Peyer's patch (tissue), 4 donors: Measurements from ENCODE around the gene NEK7.

Experiments
- CTCF ChIP-seq, 6 experiments: fragments of 450-650 bp in 4 of 6; fragments of 200-600 bp in 2 of 6; sonication (generic) in 1 of 6; IDR thresholded peaks; one replicate each; pipeline ENCODE4 v1.5.1; 2017 to 2019; ENCODE audit warnings: antibody characterized with exemption in 6 of 6, mild to moderate bottlenecking in 3 of 6, moderate library complexity in 1 of 6
- POLR2A ChIP-seq, 2 donors: fragments of 450-650 bp; IDR thresholded peaks; one replicate each; pipeline ENCODE4 v1.5.1; 2017; ENCODE audit warnings: antibody characterized with exemption in 2 of 2, mild to moderate bottlenecking in 2 of 2, moderate library complexity in 2 of 2

- TF ChIP-seq CTCF (IDR thresholded peaks at IDR 0.05) (no peak), POLR2A (IDR thresholded peaks at IDR 0.05) (no peak)
Observed at GRCh38 chr1:198232378-198232777, 75.6 kb downstream of the NEK7 start.
